HG03159 (cell line): ENCODE data around the gene PRSS38.

Experiments used
- ATAC-seq: cut with Tn5 transposase; IDR thresholded peaks from one replicate; pipeline ENCODE4 v1.9.1; 2021; ENCODE audit warnings: mild to moderate bottlenecking, moderate library complexity; ENCODE audit not compliant: unreplicated experiment

Gene PRSS38

GRCh38 chr1:227815468-227816409, at the start of gene PRSS38:
TSS of gene PRSS38 (plus strand) at chr1:227815675. CDS start at chr1:227815717, 42 bp downstream.
- ATAC-seq, result no peak

GRCh38 chr1:227766015-227766634, 49.4 kb upstream of the PRSS38 start:
- ATAC-seq, result no peak

- ATAC-seq, result no peak
These were observed 48.7 kb upstream of the PRSS38 start for GRCh38 chr1:227766653-227767277.

- ATAC-seq, result no peak
These were observed 47.9 kb upstream of the PRSS38 start for GRCh38 chr1:227767401-227768124.

- ATAC-seq, result no peak
These were observed 47.4 kb upstream of the PRSS38 start for GRCh38 chr1:227768125-227768439.

GRCh38 chr1:227768640-227769039, 46.8 kb upstream of the PRSS38 start:
- ATAC-seq, result no peak

- ATAC-seq, result no peak
These were observed 46.2 kb upstream of the PRSS38 start for GRCh38 chr1:227769047-227769935.

- no peak for ATAC-seq
These were observed 45.5 kb upstream of the PRSS38 start for GRCh38 chr1:227769936-227770494.

GRCh38 chr1:227770812-227771211, 44.7 kb upstream of the PRSS38 start:
- ATAC-seq, result no peak

- no peak for ATAC-seq
These were observed 44.1 kb upstream of the PRSS38 start for GRCh38 chr1:227771326-227771725.

GRCh38 chr1:227771771-227772170, 43.7 kb upstream of the PRSS38 start:
- no peak for ATAC-seq

GRCh38 chr1:227773558-227773957, 41.9 kb upstream of the PRSS38 start:
- ATAC-seq, result no peak

GRCh38 chr1:227774051-227774731, 41.3 kb upstream of the PRSS38 start:
- no peak for ATAC-seq

- no peak for ATAC-seq
These were observed 40.4 kb upstream of the PRSS38 start for GRCh38 chr1:227774821-227775661.

- no peak for ATAC-seq
These were observed 39.6 kb upstream of the PRSS38 start for GRCh38 chr1:227775841-227776240.

- ATAC-seq, result no peak
These were observed 39.1 kb upstream of the PRSS38 start for GRCh38 chr1:227776331-227776771.

- no peak for ATAC-seq
These were observed 38.3 kb upstream of the PRSS38 start for GRCh38 chr1:227777156-227777555.

- ATAC-seq, result no peak
These were observed 37.8 kb upstream of the PRSS38 start for GRCh38 chr1:227777646-227778045.
